Tongue (tissue), 2 donors: ENCODE results near the gene TMEM9B. TPM values are rescaled to one million over a fixed set of nuclear protein-coding genes. Genes with fewer than 3 reads are reported as not detected.
A peak's percentile ranks its signal among the peaks of the same experiment; 100 is the strongest.
"Not testable (repeated sequence)": the region's sequence is repeated elsewhere in the genome, so short reads cannot be mapped to it uniquely, and the experiment has no call there.

Experiments
- DNase-seq: peaks from one replicate; pipeline ENCODE4 v3.0.0-alpha.2; 2015
- total RNA-seq: library from RNA; depleted of rRNA; stranded (reverse); fragments of >200 nt; gene quantifications from one replicate; pipeline ENCODE4 v1.2.3, GENCODE V29; 2014

TMEM9B gene
- 30.2 TPM for total RNA-seq

- peak; percentile 94 for DNase-seq
Observed at GRCh38 chr11:8964324-8965320, at the start of gene TMEM9B. TMEM9B (minus strand) TSS chr11:8964442; CDS start chr11:8964313, 129 bp downstream.

DNA sequence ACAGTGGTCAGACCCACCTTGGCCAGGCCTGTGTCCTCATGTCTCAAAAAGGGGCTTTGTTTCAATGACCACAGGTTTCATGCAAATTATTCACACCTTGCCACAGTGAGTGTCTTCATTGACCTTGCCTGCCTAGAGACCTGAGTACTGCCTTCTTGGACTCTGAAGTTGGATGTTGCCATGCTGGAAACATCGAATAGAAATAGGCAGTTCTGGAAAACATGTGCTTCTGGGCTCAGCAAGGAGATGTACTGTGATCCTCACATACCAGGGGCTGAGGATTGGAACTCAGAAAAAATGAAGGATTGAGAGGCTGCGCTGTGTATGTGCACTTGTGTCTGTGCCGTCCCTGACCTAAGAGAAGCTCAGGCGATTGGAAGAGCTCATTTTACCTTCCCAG lies 49.1 kb upstream of the TMEM9B start:
- DNase-seq, result no peak

DNA sequence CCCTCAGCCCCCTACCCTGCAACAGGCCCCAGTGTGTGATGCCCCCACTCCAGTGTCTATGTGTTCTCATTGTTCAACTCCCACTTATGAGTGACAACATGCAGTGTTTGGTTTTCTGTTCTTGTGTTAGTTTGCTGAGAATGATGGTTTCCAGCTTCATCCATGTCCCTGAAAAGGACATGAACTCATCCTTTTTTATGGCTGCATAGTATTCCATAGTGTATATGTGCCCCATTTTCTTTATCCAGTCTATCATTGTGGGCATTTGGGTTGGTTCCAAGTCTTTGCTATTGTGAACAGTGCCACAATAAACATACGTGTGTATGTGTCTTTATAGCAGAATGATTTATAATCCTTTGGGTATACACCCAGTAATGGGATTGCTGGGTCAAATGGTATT lies 45.3 kb upstream of the TMEM9B start:
- DNase-seq, result not testable (repeated sequence)

DNA sequence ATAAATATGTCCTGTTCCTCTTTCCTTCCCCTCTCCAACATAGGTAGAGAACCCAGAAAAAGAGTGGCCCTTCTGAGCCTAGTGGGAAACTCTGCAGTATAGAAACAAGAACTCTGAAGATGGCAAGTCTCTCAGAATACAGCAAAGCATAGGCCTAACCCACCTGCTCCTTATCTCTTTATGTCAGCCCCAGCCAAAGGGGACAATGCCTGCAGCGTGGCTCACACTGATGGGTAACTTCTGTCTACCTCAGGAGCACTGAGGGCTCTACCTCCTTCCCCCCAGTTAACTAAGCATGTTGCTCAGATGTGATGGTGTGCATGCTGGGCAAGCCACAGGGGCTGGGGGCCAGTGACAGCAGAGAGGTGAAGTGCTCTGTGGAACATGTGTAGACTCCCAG lies 44.4 kb upstream of the TMEM9B start:
- DNase-seq, result no peak

GRCh38 chr11:9008011-9008550 lies 43.8 kb upstream of the TMEM9B start:
- DNase-seq, result no peak

DNA sequence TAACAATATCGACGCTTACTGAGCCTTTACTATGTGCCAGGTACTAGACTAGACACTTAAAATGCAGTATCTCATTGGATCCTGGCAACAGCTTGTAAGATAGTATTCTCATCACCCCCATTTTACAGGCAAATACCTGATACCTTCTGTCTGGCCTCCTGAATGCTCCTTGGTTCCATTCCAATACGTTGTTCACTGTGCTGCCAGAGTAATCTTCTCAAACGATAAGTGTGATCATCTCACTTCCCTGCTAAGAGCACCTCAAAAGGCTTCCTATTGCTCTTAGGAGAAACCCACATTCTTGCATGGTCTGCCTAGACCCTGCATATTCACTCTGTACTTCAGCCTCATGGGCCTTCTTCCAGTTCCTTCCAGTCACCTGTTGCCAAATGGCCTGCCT lies 40.8 kb upstream of the TMEM9B start:
- DNase-seq, result no peak

GRCh38 chr11:9004183-9004926 lies 40.1 kb upstream of the TMEM9B start:
- peak; percentile 23 for DNase-seq

DNA sequence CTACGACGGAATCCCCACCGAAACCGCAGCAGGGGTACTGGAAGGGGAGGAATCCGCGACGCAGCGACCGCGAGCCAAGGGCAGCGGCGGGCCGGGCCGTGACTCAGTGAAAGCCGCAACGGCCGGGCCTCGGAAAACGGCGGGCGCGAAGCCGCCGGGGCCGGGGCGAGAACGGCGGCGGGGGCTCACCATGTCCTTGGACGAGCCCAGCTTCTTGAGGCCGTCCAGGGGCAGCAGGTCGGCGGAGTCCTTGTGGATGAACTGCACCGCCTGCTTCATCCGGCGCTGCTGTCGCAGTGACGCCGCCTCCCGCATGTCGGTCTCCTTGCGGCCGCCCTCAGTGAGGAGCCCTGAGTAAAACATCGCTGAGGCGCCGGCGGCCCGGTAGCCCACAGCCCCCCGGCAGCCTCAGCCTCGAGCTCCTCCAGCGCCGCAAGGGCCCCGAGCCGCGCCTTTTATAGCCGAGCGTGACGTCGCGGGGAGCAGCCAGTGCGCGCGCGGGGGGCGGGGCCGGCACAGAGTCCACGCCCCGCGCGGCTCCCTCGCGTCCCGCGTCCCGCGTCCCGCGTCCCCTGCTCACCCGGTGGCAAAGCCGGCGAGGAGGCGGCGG lies 39.4 kb upstream of the TMEM9B start, which contains the start of gene NRIP3:
Gene NRIP3 (minus strand): TSS at position 429 of the 610 bp plus-strand sequence. CDS start 66 bp downstream, at position 363.
- DNase-seq, result peak; percentile 83

GRCh38 chr11:9002920-9003572 lies 38.8 kb upstream of the TMEM9B start:
- no peak for DNase-seq

- no peak for DNase-seq
Observed at GRCh38 chr11:9001736-9002135, 37.5 kb upstream of the TMEM9B start.

DNA sequence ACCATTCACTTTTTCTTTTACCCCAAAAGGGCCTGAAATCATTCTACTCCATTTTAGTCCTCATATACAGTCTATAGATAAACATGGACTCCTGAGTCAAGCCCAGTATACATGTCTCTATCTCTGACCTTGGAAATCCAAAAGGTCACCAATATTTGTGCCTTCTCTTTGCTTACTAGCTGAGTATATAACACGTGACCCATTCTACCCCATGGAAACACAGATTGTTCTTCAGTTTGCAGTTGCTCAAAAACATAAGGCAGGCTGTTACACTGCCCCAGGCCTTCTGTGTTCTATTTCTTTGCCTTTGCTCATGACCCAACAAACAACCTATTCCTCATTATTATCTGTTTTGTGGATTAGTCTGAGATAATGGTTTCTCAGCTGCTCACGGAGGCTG lies 33.8 kb upstream of the TMEM9B start:
- DNase-seq, result no peak

DNA sequence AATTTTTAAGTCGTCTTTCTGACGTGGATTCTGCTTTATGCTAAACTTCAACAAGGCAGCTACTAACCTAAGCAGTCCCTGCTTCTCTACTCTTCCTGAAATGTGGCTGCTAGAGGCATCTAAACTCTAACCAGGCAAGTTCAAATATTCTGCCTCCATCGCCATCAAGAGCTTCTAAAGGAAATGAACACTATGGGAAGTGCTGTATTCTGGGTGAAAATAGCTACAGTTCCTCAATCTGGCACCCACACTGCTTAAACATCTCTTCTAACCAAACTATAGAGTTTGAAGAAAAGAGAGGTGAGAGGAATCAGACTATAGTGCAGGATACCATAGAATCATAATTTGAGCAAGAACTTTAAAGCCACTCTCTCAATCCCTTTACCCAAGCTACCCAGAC lies 33.2 kb upstream of the TMEM9B start:
- no peak for DNase-seq

- no peak for DNase-seq
Observed at GRCh38 chr11:8989453-8989852, 25.2 kb upstream of the TMEM9B start.

GRCh38 chr11:8988329-8989234 lies 24.3 kb upstream of the TMEM9B start:
- no peak for DNase-seq

DNA sequence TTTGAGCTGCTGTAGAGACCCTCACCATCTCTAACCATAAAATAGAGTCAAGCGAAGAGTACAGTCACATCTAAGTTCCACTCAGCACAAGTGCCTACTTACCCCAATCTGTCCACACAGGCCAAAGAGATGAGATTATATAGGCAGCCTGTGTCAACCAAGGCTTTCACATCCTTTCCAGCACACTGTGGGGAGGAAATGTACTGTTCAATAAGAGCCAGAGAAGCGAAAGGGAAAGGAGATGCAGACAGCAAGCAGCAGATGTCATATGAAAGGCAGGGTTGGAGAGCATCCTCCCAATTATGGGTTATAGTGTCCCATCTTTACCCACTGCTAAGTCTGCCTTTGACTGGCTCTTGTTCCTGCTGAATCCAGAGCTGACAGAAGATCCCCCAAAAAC lies 23.2 kb upstream of the TMEM9B start:
- no peak for DNase-seq

DNA sequence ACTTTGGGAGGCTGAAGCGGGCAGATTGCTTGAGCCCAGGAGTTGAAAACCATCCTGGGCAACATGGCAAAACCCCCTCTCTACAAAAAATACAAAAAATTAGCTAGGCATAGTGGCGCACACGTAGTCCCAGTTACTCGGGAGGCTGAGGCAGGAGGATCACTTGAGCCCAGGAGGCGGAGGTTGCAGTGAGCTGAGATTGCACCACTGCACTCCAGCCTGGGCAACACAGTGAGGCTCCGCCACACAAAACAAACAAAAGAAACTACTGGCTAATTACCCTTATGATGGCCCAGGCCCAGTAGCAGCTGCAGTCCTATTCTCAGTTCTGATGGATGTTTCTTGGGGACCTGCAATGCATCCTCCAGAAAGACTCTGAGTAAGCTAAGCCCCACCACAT lies 22.5 kb upstream of the TMEM9B start:
- not testable (repeated sequence) for DNase-seq

DNA sequence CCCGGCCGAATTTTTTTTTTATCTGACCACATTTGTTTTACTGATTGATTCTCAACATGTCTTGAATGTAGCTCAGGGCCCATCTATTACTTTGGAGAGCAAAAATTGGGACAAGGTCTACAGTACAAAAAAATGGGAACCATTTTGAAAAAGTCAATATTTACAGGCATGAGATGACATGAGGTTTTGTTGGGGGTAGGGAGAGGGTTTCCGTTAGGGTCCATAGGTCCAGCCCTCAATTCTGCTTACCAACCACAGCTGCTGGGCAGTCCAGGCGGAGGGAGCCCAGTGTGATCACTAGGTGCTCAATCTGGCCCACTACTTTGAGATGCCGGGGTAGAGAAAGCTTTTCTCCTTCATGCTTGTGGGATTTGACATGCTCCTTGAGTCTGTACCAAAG lies 21.2 kb upstream of the TMEM9B start:
- DNase-seq, result no peak

- DNase-seq, result no peak
Observed at GRCh38 chr11:8983552-8983951, 19.3 kb upstream of the TMEM9B start.

DNA sequence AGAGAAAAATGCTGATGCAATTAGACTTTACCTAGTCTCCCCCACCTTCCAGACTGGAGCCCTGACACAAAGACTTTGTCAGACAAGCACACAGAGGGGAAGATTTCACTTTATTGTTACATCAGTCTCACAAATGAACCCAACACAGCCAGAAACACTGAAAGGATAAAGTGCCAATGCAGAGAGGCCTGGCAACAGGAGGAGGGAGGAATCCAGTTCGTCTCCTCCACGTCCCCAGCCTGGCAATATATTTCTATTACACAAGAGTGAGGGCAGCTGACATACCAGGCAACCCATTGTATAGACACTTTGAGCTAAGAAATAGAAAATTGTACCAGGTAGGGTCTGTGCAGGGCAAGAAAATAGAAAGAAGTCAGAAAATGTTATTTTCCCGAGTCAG lies 16.2 kb upstream of the TMEM9B start:
- no peak for DNase-seq

DNA sequence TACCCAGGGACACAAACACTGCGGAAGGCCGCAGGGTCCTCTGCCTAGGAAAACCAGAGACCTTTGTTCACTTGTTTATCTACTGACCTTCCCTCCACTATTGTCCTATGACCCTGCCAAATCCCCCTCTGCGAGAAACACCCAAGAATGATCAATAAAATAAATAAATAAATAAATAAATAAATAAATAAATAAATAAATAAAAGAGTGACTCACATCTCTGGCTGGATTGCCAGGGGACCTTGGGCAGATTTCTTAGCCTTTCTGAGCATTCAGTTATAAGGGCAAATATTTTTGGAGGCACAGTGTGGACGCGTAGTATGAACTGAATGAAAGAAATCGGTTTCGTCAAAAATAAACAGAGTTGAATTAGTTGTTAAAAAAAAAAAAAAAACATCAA lies 15.1 kb upstream of the TMEM9B start:
- DNase-seq, result not testable (repeated sequence)

- DNase-seq, result no peak
Observed at GRCh38 chr11:8973121-8973520, 8.9 kb upstream of the TMEM9B start.
